Astrocyte of the spinal cord (primary cell): Measurements from ENCODE around the gene CLCN7.

ENCODE experiments used
- DNase-seq: peaks from one replicate; pipeline ENCODE4 v3.0.0; 2011; ENCODE audit warnings: low read depth, low spot score
- H3K4me3 ChIP-seq: 2 replicates; pipeline ENCODE4 v1.5.1; 2011; ENCODE audit warnings: low read depth, mild to moderate bottlenecking, low read length, moderate library complexity
- CTCF ChIP-seq: IDR thresholded peaks from 2 replicates; pipeline ENCODE4 v1.5.1; 2012; ENCODE audit warnings: low read depth, mild to moderate bottlenecking, low read length, inconsistent platforms
- in situ Hi-C: cut with HindIII; loops from 2 replicates; pipeline ENCODE4 v1.10.0; 2017; ENCODE audit warnings: low sequenced_read_pairs

CLCN7 gene

GRCh38 chr16:1427473-1428461 is 47.1 kb downstream of the CLCN7 start:
- in situ Hi-C loops: no loop called here
- H3K4me3 ChIP-seq: no peak overlapping the region
- no peak for DNase-seq
- TF ChIP-seq CTCF: no peak

- no peak for DNase-seq
- in situ Hi-C loops: no loop called here
- no peak for TF ChIP-seq CTCF
- no peak overlapping the region for H3K4me3 ChIP-seq
Measured at GRCh38 chr16:1426734-1427471, 47.9 kb downstream of the CLCN7 start.

- no peak for TF ChIP-seq CTCF
- in situ Hi-C loops: no loop called here
- DNase-seq: no peak
- H3K4me3 ChIP-seq: no peak overlapping the region
Measured at GRCh38 chr16:1425616-1426370, 49.0 kb downstream of the CLCN7 start.

GRCh38 chr16:1424028-1424427 is 50.8 kb downstream of the CLCN7 start:
- in situ Hi-C loops: no loop called here

GRCh38 chr16:1422076-1422475 is 52.8 kb downstream of the CLCN7 start:
- H3K4me3 ChIP-seq: no peak overlapping the region
- in situ Hi-C loops: no loop called here
- no peak for TF ChIP-seq CTCF
- DNase-seq: no peak

More at GRCh38 chr16:1424028-1424427, 50.8 kb downstream of the CLCN7 start:
- TF ChIP-seq CTCF: no peak
- no peak for DNase-seq
- H3K4me3 ChIP-seq: no peak overlapping the region

GRCh38 chr16:1420111-1420539 is 54.7 kb downstream of the CLCN7 start:
- peak overlapping the region; percentile 94 for H3K4me3 ChIP-seq
- DNase-seq: no peak
- in situ Hi-C loops: no loop called here

More at GRCh38 chr16:1420111-1420539, 54.7 kb downstream of the CLCN7 start:
- no peak for TF ChIP-seq CTCF
